M059J (cell line): ENCODE data around the gene MIA3. TPM values are rescaled to one million over a fixed set of nuclear protein-coding genes. Genes with fewer than 3 reads are reported as not detected.

Source experiments
- total RNA-seq: library from RNA; depleted of rRNA; stranded (reverse); fragments of >200 nt; shearing (Covaris generic); gene quantifications from 2 replicates; pipeline ENCODE4 v1.2.3, GENCODE V29; 2014; rRNA removed

The MIA3 gene
- total RNA-seq, 1 experiment from 2014 or later, result 53.7 TPM

Other genes with a start within 250 kb of the MIA3 start
- gene HHIPL2, start 70.0 kb upstream of the MIA3 start, total RNA-seq, result 3.3 and 3.9 TPM in 2 replicates
- 9.3 and 16.7 TPM in 2 replicates for gene TAF1A, start 28.2 kb upstream of the MIA3 start, total RNA-seq
- 30.1 and 60.1 TPM in 2 replicates for gene AIDA, start 94.4 kb downstream of the MIA3 start, total RNA-seq
- 61.7 and 82.1 TPM in 2 replicates for gene BROX, start 94.5 kb downstream of the MIA3 start, total RNA-seq
- not detected in 2 replicates for gene FAM177B, start 119.1 kb downstream of the MIA3 start, total RNA-seq
- gene DISP1, start 196.9 kb downstream of the MIA3 start, total RNA-seq, result 6.0 and 8.1 TPM in 2 replicates